SW 1271 (cell line): ENCODE results near the gene UGT2B28.
"Not testable (repeated sequence)": the region's sequence is repeated elsewhere in the genome, so short reads cannot be mapped to it uniquely, and the experiment has no call there.

Experiments used
- DNase-seq, 2 experiments: peaks; one replicate each; lab custom pipeline; 2025; lab: John Stamatoyannopoulos, UW

The UGT2B28 gene

DNA sequence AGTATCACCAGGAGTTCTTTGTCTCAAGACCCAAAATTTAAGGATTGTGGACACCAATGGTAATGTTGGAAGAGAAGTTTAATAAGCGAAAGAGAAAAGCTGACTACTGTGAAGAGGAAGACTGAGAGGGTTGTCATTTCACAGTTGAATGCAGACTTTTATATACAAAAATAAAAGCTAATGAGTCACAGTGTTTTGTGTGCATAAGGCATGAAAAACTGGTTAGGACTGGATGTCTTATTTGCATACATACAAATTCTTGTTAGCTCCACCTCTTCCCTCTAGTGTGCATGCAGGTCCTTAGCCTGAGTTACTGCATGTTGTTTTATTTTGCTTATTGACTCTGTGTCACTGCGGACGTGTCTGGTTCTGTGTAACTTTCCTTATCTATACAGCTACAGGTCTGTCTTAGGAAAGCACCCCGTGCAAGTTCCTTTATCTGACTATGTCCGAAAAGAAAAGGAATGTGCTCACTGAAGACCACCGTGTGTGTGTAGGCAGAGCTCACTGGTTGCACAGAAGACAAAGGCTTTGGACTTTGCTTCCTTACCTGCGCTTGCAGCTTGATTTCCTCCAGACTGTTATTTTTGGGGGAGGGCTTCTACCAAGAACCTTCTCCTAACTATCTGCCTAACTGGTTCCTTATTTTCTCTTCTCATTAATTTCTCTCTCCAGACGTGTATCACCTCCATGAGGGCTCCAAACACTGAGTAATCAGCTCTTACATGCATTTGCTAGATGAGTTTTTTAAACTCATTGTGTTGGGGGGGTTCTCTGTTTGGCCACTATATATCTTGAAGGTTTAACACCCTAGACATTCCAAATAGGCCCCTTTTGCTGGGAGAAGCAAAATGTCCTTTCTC lies 63.5 kb downstream of the UGT2B28 start:
- not testable (repeated sequence) for DNase-seq
